ENCODE measurements around the gene DRAP1. TPM values are rescaled to one million over a fixed set of nuclear protein-coding genes. Genes with fewer than 3 reads are reported as not detected.

The DRAP1 gene
- total RNA-seq, 1 donor from 2014 or later, result 59.2 TPM

DNA sequence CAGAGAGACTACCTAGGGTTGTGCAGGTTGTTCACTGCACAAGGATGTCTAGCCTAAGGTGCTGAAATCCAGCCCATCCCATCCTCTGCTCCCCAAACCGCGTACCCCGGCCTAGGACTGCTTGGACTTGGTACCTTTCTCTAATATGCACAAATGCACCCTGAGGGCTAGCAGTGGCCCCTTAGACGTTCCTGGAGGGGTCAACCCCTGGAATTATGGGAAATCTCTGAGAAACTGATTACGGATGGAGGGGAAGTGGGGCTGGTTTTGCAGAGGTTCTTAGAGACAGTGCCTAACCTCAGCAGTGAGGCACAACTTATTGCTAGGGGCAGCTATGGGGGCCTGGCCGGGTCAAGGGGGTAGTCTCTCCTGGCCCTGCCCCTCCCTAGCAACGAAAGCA, 2.8 kb upstream of the DRAP1 start:
- Histone ChIP-seq H3K4me1 (peaks cover 80% of the 10 kb centered on the region), H3K9me3 (no peaks in the 10 kb centered on the region), H3K36me3 (no peaks in the 10 kb centered on the region), H3K27ac (peak overlapping the region; percentile 93), H3K27me3 (no peaks in the 10 kb centered on the region), H3K4me3 (peak overlapping the region; percentile 13 to 26)
- no peak for DNase-seq (ENCODE audit: extremely low spot score in 2 of 2)
- intact Hi-C loops (cut with DNase I), result loop anchor here (5.0 kb wide), 1 partner anchor 34 kb away; no protein-coding TSS in a partner anchor
- TF ChIP-seq CTCF (IDR thresholded peaks at IDR 0.05), result no peak
- no peak for TF ChIP-seq POLR2A (IDR thresholded peaks at IDR 0.05)
- no peak for TF ChIP-seq POLR2AphosphoS5 (IDR thresholded peaks at IDR 0.05; ENCODE audit: insufficient read depth in 1 of 2, low read depth in 1 of 2)

DNA sequence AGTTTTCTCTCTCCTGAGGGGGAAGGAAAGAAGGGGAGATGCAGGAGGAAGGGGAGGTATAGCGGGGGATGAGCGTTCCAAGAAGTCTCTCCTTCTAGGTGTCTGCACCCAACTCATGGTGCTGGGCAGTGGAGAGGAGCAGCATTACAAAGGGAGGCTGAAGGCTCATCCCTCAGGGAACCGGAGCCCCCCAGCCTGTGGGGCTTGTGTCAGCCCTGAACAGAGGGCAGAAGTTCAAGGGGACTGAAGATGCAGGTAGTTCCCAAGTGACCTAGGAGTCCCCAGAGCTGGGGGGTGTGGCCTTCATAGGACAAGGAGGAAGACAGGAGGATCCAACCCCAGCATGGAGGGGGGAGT, 2.2 kb upstream of the DRAP1 start:
- peaks cover 74% of the 10 kb centered on the region for H3K4me1 ChIP-seq
- H3K27ac ChIP-seq, result peak overlapping the region; percentile 93
- intact Hi-C loops (cut with DNase I), result loop anchor here (5.0 kb wide), 1 partner anchor 35 kb away; no protein-coding TSS in a partner anchor
- DNase-seq (ENCODE audit: extremely low spot score in 2 of 2), result no peak
- TF ChIP-seq CTCF (IDR thresholded peaks at IDR 0.05) (no peak), POLR2A (IDR thresholded peaks at IDR 0.05) (no peak), POLR2AphosphoS5 (IDR thresholded peaks at IDR 0.05; ENCODE audit: insufficient read depth in 1 of 2, low read depth in 1 of 2) (no peak)
- H3K9me3 ChIP-seq, result no peaks in the 10 kb centered on the region
- no peaks in the 10 kb centered on the region for H3K27me3 ChIP-seq
- peaks cover 0 to 4% of the 10 kb centered on the region in 2 donors for H3K36me3 ChIP-seq
- peak overlapping the region; percentile 92 for H3K4me3 ChIP-seq

DNA sequence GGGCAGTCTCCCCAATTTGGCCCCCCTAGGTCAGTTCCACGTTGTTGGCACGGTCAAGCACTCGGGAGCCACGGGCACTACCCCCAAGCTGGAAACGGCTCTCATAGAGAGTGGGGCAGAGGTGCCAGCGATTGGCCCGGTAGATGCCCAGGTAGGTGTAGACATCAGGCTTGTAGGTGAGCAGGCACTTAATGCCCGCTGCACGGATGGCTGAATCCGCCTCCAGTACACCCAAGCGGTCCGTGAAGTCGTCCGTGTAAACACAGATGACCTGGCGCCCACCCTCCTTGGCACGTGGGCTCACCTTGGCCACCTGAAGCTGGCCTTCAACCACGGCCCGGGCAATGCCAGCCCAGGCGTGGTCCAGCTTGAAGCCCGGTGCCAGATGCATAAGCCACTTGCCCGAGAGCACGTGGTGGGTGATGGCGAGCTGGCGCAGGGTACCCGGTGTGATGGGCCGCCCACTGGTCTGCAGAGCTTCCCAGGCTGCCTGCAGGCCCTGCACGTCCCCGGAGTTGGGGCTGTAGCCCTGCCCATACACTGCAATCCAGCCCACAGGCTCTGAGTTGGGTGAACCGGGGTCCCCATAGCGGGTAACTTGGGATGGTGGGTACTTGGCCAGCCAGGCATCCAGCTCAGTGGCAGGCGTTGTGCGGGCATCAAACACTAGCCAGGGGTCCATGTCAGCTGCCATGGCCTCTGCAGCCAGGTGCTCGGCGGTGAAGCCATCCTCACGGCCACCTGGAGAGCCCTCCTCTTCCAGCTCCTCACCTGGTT, 1.6 kb upstream of the DRAP1 start:
- Histone ChIP-seq H3K27ac (peak overlapping the region; percentile 93), H3K4me1 (peaks cover 68% of the 10 kb centered on the region), H3K27me3 (no peaks in the 10 kb centered on the region), H3K36me3 (peaks cover 0 to 9% of the 10 kb centered on the region in 2 donors), H3K9me3 (no peaks in the 10 kb centered on the region), H3K4me3 (peak overlapping the region; percentile 92)
- intact Hi-C loops (cut with DNase I), result loop anchor here (2.0 to 5.0 kb wide), 2 partner anchors 27 to 35 kb away; partner anchors contain the start of gene CCDC85B
- DNase-seq (ENCODE audit: extremely low spot score in 2 of 2), result no peak
- TF ChIP-seq POLR2AphosphoS5 (IDR thresholded peaks at IDR 0.05; ENCODE audit: insufficient read depth in 1 of 2, low read depth in 1 of 2) (no peak), CTCF (IDR thresholded peaks at IDR 0.05) (no peak), POLR2A (IDR thresholded peaks at IDR 0.05) (no peak)

- intact Hi-C loops (cut with DNase I), result loop anchor here (2.0 to 5.0 kb wide), 2 partner anchors 28 to 36 kb away; partner anchors contain the start of gene CCDC85B
- Histone ChIP-seq H3K36me3 (peaks cover 0 to 15% of the 10 kb centered on the region in 2 donors), H3K27me3 (no peaks in the 10 kb centered on the region), H3K4me3 (peak within 1 kb of the TSS; percentile 92), H3K9me3 (no peaks in the 10 kb centered on the region), H3K4me1 (peaks cover 60% of the 10 kb centered on the region), H3K27ac (peak within 1 kb of the TSS; percentile 93)
- peak in 1 of 2 donors; percentile 89 for TF ChIP-seq POLR2A (IDR thresholded peaks at IDR 0.05)
- peak in 1 of 2 donors; percentile 24 for TF ChIP-seq POLR2AphosphoS5 (IDR thresholded peaks at IDR 0.05; ENCODE audit: insufficient read depth in 1 of 2, low read depth in 1 of 2)
- TF ChIP-seq CTCF (IDR thresholded peaks at IDR 0.05), result no peak
- no peak for DNase-seq (ENCODE audit: extremely low spot score in 2 of 2)
These were observed 750 bp upstream of the DRAP1 start, which contains the start of gene C11orf68 for GRCh38 chr11:65918211-65919140. Gene C11orf68, minus strand, starts transcription at chr11:65919062. Its CDS starts 31 bp downstream, at chr11:65919031.
